LNCAP (cell line): Measurements from ENCODE around the gene RAVER2.

Source experiments
- TF ChIP-seq, protein P1 (sequence below): fragments of 450-650 bp; IDR thresholded peaks from 2 replicates; pipeline ENCODE4 v1.5.1; 2017; ENCODE audit warnings: mild to moderate bottlenecking

Gene RAVER2

GRCh38 chr1:64766429-64766828 lies 21.6 kb downstream of the RAVER2 start:
- TF ChIP-seq, protein P1, sequence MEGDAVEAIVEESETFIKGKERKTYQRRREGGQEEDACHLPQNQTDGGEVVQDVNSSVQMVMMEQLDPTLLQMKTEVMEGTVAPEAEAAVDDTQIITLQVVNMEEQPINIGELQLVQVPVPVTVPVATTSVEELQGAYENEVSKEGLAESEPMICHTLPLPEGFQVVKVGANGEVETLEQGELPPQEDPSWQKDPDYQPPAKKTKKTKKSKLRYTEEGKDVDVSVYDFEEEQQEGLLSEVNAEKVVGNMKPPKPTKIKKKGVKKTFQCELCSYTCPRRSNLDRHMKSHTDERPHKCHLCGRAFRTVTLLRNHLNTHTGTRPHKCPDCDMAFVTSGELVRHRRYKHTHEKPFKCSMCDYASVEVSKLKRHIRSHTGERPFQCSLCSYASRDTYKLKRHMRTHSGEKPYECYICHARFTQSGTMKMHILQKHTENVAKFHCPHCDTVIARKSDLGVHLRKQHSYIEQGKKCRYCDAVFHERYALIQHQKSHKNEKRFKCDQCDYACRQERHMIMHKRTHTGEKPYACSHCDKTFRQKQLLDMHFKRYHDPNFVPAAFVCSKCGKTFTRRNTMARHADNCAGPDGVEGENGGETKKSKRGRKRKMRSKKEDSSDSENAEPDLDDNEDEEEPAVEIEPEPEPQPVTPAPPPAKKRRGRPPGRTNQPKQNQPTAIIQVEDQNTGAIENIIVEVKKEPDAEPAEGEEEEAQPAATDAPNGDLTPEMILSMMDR = no peak

DNA sequence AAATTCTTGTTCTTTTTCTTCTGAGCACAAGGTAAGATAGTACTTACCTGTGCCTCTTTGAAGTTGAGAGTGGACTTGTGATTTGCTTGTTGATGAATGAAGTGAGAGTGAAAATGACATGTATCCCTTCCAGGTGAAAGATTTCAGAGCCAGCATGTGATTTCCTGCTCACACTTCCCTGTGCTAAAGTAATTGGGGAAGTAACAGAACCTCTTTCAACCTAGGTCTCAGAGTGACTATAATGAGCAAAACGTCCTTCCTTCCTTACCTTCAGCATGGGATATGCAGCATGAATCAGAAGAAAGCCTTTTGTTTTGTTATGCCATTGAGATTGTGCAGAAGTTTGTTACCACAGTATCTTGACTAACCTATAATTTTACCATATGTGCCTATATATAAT lies 24.6 kb downstream of the RAVER2 start:
- TF ChIP-seq, protein P1 = no peak

DNA sequence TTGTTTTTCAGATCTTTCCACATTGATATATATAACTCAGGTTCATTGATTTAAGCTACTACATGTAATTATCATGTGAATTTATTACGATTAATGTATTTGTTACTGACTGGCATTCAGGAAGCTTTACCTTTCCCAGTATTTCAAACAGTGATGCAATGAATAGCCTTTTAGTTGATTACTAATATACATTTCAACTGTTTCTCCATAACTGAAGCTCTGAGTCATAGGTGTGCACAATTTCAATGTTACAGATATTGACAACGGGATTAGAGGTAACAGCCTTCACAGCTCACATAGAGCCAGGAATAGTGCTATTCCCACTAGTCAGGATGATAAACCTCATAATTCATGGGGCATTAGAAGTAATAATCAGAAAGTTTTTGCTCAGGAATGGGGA lies 25.1 kb downstream of the RAVER2 start:
- TF ChIP-seq, protein P1 = no peak

- TF ChIP-seq, protein P1 = no peak
Observed at GRCh38 chr1:64775113-64775512, 30.2 kb downstream of the RAVER2 start.

DNA sequence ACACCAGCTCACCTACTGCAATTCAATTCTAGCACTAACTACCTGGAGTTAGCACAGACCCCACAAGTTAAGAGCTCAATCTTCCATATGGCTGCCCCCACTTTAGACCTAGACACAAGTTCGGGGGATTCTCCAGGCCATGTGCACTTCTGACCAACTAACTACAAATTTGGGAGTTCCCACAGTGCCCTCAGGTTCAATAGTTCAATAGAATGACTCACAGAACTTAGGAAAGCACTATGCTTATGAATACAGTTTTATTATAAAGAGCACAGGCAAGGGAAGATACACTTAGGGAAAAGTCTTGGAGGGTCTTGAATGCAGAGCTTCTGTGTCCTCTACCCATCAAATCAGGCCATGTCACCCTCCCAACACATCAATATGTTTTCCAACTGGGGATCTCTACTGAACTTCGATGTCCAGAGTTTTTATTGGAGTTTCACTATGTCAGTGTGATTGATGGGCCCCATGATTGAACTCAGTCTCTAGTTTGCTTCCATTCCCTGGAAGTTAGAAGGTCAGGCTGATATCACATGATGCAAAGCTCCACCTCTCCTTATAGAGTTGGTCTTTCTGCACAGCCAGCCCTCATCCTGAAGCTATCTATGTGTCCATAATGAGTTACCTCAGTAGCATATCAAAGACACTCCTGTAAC lies 46.1 kb downstream of the RAVER2 start:
- TF ChIP-seq, protein P1 = no peak

DNA sequence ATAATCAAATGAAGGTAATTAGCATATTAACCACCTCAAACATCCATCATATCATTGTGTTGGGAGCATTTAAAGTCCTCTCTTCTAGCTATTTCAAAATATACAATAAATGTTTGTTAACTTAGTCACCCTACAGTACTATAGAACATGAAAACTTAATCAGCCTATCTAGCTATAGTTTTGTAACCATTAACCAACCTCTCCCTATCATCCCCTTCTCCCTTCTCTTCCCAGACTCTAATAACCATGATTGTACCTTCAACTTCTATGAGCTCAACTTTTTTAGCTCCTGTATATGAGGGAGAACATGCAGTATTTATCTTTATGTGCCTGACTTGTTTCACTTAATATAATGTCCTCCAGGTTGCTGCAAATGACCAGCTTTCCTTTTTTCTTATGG lies 54.0 kb downstream of the RAVER2 start:
- TF ChIP-seq, protein P1 = no peak

DNA sequence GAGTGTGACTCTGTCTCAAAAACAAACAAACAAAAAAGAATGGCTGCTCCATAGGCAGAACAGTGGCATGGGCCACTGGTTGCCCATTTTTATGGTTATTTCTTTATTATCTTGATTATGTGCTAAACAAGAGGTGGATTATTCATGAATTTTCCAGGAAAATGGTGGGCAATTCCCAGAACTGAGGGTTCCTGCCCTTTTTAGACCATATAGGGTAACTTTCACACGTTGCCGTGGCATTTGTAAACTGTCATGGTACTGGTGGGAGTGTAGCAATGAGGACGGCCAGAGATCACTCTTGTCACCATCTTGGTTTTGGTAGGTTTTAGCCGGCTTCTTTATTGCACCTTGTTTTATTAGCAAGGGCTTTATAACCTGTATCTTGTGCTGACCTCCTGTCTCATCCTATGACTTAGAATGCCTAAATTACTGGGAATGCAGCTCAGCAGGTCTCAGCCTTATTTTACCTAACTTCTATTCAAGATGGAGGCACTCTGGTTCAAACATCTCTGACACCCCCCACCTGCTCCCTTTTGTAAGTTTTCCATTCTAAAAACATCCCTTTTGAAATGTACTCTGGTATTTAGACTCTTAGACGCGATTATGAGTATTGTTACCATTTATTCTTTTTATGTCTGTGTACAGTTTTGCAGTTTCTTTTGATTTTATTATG lies 57.1 kb downstream of the RAVER2 start:
- TF ChIP-seq, protein P1 = no peak
